CD1c-positive myeloid dendritic cell (primary cell): Measurements from ENCODE around the gene SMYD4.
A peak's percentile ranks its signal among the peaks of the same experiment; 100 is the strongest.
"Not testable (repeated sequence)": the region's sequence is repeated elsewhere in the genome, so short reads cannot be mapped to it uniquely, and the experiment has no call there.

Experiments used
- DNase-seq: peaks from one replicate; pipeline ENCODE4 v3.0.0-alpha.2; 2016; ENCODE audit errors: extremely low spot score

The SMYD4 gene, protein sequence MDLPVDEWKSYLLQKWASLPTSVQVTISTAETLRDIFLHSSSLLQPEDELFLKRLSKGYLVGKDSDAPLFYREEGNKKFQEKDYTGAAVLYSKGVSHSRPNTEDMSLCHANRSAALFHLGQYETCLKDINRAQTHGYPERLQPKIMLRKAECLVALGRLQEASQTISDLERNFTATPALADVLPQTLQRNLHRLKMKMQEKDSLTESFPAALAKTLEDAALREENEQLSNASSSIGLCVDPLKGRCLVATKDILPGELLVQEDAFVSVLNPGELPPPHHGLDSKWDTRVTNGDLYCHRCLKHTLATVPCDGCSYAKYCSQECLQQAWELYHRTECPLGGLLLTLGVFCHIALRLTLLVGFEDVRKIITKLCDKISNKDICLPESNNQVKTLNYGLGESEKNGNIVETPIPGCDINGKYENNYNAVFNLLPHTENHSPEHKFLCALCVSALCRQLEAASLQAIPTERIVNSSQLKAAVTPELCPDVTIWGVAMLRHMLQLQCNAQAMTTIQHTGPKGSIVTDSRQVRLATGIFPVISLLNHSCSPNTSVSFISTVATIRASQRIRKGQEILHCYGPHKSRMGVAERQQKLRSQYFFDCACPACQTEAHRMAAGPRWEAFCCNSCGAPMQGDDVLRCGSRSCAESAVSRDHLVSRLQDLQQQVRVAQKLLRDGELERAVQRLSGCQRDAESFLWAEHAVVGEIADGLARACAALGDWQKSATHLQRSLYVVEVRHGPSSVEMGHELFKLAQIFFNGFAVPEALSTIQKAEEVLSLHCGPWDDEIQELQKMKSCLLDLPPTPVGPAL

DNA sequence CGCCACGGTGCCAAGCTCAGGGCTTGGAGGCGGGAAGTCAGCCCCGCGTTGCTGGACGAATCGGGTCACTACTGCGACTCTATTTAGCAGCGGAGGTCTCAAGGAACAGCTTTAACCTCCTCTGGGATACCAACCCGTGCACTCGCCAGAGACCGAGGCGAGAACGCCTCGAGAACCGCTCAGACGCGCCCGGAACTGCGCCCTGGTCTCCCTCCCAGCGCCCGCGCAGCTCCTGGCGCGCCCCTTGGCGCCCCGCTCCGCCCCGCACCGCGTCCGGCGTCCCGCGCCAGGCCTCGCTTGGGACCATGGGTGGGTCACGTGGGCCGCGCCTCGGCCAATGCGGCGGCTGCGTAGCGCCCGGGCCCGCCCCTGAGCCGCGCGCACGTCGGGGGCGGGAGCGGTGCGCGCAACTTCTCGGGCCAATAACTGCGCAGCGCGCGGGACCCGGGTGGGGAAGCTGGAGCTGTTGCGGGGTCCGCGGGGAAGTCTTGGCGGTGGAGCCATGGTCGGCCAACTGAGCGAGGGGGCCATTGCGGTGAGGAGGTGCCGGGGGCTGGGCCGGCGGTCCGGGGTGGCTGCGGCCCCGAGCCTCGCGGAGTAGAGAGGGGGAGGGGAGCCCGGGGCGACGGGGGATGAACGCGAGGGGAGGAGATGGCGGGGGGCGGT is at the start of gene SMYD4, which contains the start of gene RPA1:
TSS of gene SMYD4 (minus strand) at position 311 of the 666 bp plus-strand sequence. CDS start 1,908 bp downstream, outside the sequence.
TSS of gene RPA1 (plus strand) at position 414 of the 666 bp plus-strand sequence. CDS start at position 503, 89 bp downstream.
- peak; percentile 98 for DNase-seq

DNA sequence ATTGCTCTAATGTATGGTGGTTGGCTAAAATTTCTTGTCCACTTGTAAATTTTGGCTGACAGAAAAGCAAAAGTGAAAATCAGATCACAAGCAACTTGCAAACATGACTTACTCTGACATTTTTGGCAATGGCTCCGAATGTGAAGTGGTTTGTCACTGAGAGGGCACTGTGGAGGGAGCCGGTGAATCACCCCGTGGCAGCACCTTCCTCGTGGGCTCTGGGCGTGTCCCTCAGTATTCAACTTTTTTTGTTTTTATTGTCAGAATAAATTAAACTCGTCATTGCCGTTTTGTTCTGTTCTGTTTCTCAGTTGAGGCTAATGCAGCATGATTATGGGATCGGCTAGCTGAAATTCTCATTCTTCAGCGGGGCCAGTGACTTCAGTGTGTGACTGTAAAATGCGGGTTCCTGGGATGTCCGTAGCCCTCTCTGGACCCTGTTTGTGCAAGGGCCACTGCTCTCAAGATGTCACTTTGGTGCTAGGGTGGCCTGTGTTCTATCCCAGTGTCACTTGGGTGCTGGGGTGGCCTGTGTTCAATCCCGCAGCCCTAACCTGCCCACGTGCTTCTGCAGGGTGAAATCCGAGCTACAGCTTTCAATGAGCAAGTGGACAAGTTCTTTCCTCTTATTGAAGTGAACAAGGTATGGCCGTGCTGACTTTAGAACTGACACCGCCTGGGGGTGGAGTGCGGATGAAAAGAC is 48.9 kb upstream of the SMYD4 start:
- DNase-seq, result no peak

DNA sequence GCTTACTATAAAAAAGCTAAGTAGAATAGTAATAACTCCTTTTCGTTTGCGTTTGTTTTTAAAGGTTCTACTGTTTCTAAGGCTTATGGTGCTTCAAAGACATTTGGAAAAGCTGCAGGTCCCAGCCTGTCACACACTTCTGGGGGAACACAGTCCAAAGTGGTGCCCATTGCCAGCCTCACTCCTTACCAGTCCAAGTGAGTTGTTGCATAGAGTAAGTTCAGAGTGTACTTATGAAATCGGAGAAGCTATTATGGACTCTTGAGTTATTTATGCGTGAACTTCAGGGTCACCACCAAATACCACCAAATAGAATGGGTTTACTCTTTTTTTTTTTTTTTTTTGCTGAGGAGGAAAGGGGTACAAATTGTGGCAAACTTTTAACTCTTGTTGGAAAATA is 45.9 kb upstream of the SMYD4 start:
- no peak for DNase-seq

DNA sequence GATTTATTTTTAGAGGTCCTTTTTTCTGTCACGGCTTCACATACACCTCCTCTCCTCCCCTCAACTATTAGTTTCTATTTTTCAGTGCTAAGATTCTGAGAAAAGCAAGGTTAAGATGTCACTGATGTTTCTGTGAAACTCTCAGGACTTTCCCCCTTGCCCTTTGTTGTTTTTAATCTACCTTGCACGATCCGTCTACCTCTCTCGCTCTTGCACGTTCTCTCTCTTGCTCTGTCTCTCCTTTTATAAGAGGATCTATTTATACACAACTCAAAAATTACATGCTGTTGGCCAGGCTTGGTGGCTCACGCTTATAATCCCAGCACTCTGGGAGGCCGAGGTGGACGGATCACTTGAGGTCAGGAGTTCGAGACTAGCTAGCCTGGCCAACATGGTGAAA is 43.7 kb upstream of the SMYD4 start:
- no peak for DNase-seq

DNA sequence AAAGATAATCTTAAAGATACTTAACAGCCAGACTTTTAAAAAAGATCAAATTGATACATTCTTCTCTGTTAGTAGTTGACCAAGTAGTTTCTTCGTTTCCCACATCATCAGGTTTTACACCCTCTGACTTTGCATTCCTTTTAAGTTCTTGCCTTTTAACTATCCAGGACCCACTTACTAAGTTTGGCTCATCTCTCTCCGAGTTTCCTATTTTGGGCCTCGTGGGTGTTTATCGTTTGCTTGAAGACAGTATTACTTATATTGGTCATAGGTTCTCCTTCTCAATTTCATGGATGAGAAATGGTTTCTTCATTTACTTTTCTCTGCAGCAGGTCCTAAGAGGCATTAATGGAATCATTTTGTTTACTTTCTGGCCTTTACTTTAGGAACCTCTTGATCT is 43.3 kb upstream of the SMYD4 start:
- no peak for DNase-seq

DNA sequence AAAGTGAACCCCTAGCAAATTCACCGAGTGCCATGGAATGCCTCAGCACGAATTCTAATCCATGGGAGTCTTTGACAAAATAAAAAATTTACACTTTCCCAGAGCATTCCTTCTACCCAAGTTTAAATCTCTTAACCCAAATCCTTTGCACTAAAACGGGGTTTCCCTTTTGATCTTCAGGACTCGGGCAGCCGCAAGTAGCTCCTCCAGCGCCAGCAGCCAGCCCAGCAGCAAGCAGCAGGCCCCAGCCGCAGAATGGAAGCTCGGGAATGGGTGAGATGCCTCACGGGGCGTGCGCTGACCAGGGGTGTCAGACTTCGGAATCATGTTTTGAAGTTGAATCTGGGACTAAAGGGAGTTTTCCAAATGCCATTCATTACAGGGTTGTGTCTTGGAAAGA is 42.6 kb upstream of the SMYD4 start:
- DNase-seq, result no peak

DNA sequence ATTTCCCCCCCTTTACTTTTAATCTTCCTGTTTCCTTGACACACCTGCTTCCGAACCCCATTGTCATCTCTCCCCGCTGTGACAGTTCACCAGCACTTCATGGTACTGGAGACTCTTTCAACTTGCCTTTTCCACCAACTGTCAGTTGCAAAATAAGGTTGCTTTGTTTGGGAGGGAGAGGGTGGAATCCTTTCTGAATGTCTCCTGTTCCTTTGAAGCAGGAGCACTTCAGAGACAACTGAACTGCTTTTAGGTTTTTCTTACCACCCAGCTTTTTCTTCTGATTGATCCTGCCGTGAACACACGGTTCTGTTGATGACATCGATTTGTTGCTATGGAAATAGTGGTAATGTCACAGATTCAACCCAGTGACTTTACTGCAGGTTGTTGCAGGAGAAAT is 42.1 kb upstream of the SMYD4 start:
- no peak for DNase-seq

DNA sequence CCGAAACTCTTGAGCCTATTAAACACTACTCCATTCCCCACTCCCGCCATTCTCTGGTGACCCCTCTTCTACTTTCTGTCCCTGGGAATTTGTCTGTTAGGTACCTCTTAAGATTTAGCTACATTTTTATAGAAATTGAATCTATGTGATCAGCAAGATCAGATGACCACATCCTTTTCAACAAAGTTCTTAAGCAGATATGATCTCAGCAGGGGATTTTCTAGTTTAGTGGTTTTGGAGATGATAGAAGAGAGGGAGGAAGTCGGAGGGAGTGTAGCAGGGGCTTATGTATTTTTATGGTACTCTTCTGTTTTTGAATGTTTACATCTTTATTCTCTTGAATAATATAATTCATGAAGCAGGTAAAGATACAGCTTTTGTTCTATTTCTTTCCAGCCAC is 40.9 kb upstream of the SMYD4 start:
- peak; percentile 9 for DNase-seq

DNA sequence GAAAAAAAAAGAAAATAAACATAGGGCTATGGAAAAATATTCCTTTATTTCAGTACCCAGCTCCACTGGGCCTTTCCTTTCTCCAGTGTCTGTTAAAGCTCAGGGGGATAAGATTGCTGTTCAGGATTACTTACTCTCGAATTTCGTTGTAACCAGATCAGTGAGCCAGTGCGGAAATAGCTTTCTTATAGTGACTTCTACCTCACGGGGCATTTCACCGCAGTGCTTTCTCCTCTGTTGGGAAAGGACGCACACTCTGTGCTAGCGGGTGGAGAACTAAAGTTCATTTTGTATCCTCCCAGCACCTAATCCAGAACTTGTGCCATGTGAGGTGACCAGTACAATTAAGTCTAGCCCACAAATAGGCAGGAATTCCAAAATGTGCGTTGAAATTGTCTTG is 38.4 kb upstream of the SMYD4 start:
- no peak for DNase-seq

DNA sequence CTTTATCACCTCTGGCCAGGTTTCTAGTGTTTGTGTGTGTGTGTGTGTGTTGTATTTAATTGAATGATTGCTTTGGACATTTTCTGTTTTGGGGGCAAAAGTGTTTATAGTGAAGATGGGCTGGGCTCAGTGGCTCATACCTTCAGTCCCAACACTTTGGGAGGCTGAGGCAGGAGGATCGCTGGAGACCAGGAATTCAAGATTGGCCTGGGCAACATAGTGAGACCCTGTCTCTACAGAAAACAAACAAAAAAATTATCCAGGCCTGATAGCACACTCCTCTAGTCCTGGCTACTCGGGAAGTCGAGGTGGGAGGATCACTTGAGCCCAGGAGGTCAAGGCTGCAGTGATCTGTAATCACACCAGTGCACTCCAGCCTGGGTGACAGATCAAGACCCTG is 37.6 kb upstream of the SMYD4 start:
- DNase-seq, result no peak

DNA sequence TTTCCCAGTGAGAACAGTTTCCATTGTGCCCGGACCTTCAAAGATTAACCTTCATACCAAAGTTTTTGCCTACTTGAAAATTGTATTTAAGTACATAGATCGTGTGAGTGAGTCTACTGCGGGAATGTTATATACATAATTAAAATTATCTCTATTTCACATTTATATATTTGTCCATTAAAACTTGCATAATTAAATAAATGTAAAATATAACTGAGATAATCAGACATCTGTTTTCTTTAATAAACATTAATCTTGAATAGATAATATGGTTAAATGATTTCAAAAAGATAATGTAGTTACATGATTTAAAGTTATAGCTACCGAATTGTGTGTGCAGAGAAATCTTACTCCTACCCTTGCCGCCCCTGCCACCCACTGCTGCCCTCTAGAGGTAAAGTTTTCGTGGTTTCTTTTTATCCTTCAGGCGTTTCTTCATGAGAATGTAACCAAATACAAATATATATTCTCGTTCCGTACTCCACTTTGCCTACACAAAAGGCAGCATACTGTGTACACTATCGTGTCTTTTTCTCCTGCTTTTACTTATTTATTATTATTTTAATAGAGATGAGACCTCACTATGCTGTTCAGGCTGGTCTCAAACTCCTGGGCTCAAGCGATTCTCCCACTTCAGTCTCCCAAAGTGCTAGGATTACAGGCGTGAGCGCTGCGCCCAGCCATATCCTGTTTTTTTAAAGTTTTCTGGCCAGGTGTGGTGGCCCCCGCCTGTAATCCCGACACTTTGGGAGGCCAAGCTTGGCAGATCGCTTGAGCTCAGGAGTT is 35.7 kb upstream of the SMYD4 start:
- DNase-seq, result peak; percentile 71

DNA sequence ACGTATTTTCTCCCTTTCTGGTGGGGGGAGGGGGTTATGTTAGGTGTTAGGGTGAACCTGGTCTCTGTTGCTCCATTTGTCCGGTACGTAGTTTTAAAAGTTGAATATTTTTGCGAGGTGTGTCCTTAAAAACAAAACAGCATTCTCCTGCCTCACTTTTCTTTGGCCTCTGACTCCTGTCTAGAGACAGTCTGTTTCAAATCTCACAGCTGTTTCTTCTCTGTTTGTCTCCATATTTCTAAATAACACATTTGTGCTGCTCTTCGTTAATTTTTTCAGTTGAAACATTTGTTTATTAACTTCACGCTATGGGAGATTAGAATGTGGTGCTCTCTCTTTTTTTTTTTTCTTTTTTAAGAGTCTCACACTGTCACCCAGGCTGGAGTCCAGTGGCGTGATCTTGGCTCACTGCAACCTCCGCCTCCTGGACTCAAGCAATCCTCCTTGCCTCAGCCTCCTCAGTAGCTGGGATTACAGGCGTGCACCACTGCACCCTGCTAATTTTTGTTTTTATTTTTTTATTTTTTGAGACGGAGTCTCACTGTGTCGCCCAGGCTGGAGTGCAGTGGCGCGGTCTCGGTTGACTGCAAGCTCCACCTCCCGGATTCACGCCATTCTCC is 31.8 kb upstream of the SMYD4 start:
- no peak for DNase-seq

DNA sequence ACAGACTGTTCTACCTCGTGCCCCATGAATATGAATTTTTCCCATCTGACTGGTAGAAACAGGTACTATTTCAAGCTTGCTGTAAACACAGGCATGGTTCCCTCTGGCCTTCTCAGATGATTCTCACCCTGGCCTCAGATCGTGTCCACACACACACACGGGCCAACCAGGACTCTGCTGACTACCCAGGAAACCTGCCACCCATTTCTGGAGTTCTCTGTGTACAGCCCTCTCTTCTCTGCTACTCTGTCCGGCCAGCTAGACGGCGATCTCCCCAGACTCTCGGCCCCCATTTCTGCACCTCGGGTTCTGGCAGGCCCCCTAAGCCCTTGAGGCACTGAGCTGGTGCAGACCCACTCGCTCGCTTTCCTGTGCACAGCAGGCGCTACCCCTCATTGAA is 31.3 kb upstream of the SMYD4 start:
- DNase-seq, result no peak

DNA sequence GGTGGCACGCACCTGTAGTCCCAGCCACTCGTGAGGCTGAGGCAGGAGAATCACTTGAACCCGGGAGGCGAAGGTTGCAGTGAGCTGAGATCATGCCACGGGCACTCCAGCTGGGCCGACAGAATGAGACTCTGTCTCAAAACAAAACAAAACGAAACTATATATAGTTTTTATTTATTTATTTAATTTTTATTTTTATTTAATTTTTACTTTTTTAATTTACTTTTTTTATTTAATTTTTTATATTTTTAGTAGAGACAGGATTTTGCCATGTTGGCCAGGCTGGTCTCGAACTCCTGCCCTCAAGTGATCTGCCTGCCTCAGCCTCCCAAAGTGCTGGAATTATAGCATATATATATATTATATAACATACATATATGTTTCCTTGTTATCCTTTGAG is 26.8 kb upstream of the SMYD4 start:
- not testable (repeated sequence) for DNase-seq

DNA sequence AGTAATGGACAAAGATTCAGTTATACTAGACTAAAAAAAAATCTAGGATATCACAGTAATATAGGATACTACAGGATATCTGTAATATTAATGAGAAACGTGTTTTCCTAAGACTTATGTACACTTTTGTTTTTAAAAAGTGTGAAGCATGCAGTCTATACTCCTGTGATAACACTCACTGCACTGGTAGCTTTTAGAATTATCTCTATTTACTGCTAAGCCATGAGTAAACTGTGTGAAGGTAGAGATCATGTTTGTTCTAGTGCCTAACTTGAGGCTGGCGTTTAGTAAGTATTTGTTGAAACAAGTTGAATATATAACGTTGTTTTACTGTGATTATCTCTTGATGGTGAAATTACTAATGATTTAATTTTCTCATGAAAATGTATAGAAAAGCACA is 24.0 kb upstream of the SMYD4 start:
- DNase-seq, result no peak

DNA sequence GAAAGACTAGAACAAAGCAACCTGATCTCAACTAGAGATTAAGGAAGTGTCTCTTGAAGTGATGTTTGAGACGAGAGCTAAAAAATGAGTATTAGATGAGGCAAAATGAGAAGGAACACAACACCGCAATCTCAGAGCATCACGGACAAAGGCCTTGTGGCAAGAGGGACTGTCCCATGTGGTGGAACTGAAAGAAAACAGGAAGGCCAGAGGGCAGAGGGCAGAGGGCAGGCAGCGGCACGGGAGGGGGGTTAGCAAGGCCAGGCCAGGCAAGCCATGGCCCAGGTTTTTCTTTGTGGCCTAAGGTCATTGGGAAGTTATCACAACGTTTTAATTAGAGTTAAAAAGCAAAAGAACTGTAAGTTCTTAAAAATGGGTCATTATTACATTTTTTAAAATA is 22.6 kb upstream of the SMYD4 start:
- no peak for DNase-seq

DNA sequence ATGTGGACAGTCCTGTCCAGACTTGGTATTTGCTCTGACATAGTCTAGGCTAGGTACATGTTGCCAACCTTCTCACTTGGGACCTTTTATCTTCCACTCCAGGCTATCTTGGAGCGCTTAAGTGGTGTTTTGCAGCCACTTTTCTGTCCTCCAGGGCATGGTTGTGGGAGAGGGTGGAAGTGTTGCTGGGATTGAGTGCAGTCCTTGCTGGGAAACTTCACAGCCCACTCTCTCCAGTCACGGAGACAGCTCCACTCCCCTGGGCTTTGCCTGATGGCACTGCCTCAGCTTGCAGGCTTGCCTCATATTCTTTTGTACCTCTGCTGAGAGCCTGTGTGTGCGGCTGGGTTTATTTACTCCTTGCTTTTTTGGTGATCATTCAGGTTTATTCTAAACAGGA is 17.5 kb upstream of the SMYD4 start:
- no peak for DNase-seq

DNA sequence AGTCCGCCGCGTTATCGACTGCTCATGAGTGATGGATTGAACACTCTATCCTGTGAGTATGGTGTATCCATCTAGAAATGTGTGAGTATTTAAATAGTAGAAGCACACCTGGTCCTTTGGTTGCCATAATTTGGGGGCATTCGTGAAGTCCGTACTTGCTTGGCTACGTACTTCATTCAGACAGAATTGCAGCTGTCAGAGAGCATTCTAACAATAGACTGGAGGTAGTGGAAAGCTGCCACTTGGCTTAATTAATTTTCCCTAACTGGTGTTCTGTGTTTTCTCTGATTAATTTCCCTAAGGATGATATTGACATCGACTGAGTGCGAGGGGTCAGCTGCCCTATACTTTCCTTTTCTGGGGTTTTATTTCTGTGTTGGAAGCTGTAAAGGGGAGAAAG is 14.2 kb upstream of the SMYD4 start:
- no peak for DNase-seq

DNA sequence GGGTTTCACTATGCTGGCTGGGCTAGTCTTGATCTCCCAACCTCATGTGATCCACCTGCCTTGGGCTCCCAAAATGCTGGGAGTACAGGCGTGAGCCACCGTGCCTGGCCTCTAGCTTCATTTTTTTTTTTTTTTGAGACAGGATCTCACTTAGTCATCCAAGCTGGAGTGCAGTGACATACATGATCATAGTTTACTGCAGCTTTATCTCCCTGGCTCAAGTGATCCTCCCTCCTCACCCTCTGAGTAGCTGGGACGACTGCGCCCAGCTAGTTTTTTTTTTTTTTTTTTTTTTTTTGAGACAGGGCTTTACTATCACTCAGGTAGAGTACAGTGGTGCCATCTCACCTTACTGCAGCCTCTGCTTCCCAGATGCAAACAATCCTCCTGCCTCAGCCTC is 9.8 kb upstream of the SMYD4 start:
- no peak for DNase-seq

DNA sequence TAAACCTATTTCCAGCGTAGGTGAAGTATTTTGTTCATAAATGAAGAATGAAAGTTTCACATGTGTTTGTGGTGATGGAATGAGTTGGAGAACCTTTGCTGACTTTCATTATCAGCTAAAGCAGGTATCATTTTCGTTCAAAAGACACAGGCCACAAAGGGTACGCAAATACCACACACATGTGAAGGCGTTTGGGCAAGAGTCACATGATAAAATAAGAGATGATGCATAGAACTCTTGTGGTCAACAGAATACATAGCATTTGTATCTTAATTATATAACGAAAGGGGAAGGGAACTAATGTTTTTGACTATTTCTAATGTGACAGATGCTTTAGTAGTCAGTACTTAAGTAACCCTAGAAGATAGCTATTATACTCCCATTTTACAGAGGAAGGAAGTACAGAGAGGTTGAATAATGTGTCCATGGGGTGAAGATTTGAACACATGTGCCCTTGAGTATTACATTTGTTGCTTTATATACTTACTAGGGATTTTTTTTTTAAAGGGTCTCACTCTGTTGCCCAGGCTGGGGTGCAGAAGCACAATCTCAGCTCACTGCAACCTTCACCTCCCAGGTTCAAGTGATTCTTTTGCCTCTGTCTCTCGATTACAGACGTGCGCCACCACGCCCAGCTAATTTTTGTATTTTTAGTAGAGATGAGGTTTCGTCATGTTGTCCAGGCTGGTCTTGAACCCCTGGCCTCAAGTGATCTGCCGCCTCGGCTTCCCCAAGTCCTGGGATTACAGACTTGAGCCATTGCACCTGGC is 4.9 kb upstream of the SMYD4 start:
- DNase-seq, result peak; percentile 15
